HEK293 (cell line): Measurements from ENCODE around the gene RBM39.
"Not testable (repeated sequence)": the region's sequence is repeated elsewhere in the genome, so short reads cannot be mapped to it uniquely, and the experiment has no call there.

Experiments used
- CTCF ChIA-PET: fragments of 350-600 bp; formaldehyde crosslinking; extraction: SDS; loops from one replicate; lab custom pipeline; 2021; ENCODE audit warnings: antibody characterized with exemption; lab: Yijun Ruan, JAX
- POLR2A ChIA-PET: fragments of 300-600 bp; formaldehyde crosslinking; extraction: SDS; loops from one replicate; lab custom pipeline; 2020; ENCODE audit warnings: antibody characterized with exemption, inconsistent platforms; lab: Yijun Ruan, JAX
- H3K27ac ChIP-seq: fragments of 200-500 bp; sonication (Bioruptor generic); 2 replicates; pipeline ENCODE4 v1.5.1; 2014; ENCODE audit warnings: low read depth, low read length, control low read depth, inconsistent platforms; ENCODE audit errors: extremely low read depth
- H3K36me3 ChIP-seq, 2 experiments: fragments of 200-500 bp in 1 of 2; sonication (Bioruptor generic) in 1 of 2; 1 replicate in 1 of 2; 2 replicates in 1 of 2; pipeline ENCODE4 v1.5.1; 2014 to 2017; ENCODE audit warnings: inconsistent platforms in 2 of 2, low read length in 2 of 2; ENCODE audit not compliant: control insufficient read depth in 2 of 2, insufficient read depth in 1 of 2
- H3K4me1 ChIP-seq: fragments of 200-500 bp; sonication (Bioruptor generic); 2 replicates; pipeline ENCODE4 v1.5.1; 2014; ENCODE audit warnings: mild to moderate bottlenecking, low read length, inconsistent platforms; ENCODE audit not compliant: control insufficient read depth, insufficient read depth
- H3K4me3 ChIP-seq: 2 replicates; pipeline ENCODE4 v1.5.1; 2011; ENCODE audit warnings: low read depth, mild to moderate bottlenecking, control low read depth, low read length, moderate library complexity
- H3K9me3 ChIP-seq: fragments of 200-500 bp; sonication (Bioruptor generic); 2 replicates; pipeline ENCODE4 v1.5.1; 2014; ENCODE audit warnings: low read depth, low read length, inconsistent platforms; ENCODE audit not compliant: control insufficient read depth, insufficient read depth
- AEBP2 ChIP-seq: fragments of 450-650 bp; formaldehyde crosslinking; IDR thresholded peaks from 2 replicates; pipeline ENCODE4 v1.5.1; 2016; ENCODE audit warnings: missing biosample characterization, missing genetic modification characterization, borderline replicate concordance
- BCL11A ChIP-seq: fragments of 450-650 bp; formaldehyde crosslinking; IDR thresholded peaks from 2 replicates; pipeline ENCODE4 v1.5.1; 2016; ENCODE audit warnings: low read depth, missing biosample characterization, missing genetic modification characterization
- EGR2 ChIP-seq: fragments of 450-650 bp; formaldehyde crosslinking; IDR thresholded peaks from 2 replicates; pipeline ENCODE4 v1.5.1; 2016; ENCODE audit warnings: low read depth, missing biosample characterization, missing genetic modification characterization
- GFI1B ChIP-seq: fragments of 450-650 bp; formaldehyde crosslinking; IDR thresholded peaks from 2 replicates; pipeline ENCODE4 v1.5.1; 2016; ENCODE audit warnings: missing biosample characterization, missing genetic modification characterization
- PATZ1 ChIP-seq: fragments of 450-650 bp; formaldehyde crosslinking; IDR thresholded peaks from 2 replicates; pipeline ENCODE4 v1.5.1; 2016; ENCODE audit warnings: missing biosample characterization, missing genetic modification characterization
- PRDM4 ChIP-seq: fragments of 450-650 bp; formaldehyde crosslinking; IDR thresholded peaks from 2 replicates; pipeline ENCODE4 v1.5.1; 2017; ENCODE audit warnings: missing biosample characterization, missing genetic modification characterization
- ZBTB44 ChIP-seq: fragments of 450-650 bp; IDR thresholded peaks from 2 replicates; pipeline ENCODE4 v1.5.1; 2018; ENCODE audit warnings: missing biosample characterization, mild to moderate bottlenecking, missing genetic modification characterization
- ZBTB6 ChIP-seq: fragments of 450-650 bp; formaldehyde crosslinking; IDR thresholded peaks from 2 replicates; pipeline ENCODE4 v1.5.1; 2017; ENCODE audit warnings: missing biosample characterization, missing genetic modification characterization
- ZEB2 ChIP-seq: fragments of 450-650 bp; formaldehyde crosslinking; IDR thresholded peaks from 2 replicates; pipeline ENCODE4 v1.5.1; 2016; ENCODE audit warnings: missing biosample characterization, missing genetic modification characterization
- ZNF138 ChIP-seq: fragments of 450-650 bp; formaldehyde crosslinking; IDR thresholded peaks from 2 replicates; pipeline ENCODE4 v1.5.1; 2016; ENCODE audit warnings: missing biosample characterization, missing genetic modification characterization, borderline replicate concordance
- ZNF174 ChIP-seq: fragments of 450-650 bp; formaldehyde crosslinking; IDR thresholded peaks from 2 replicates; pipeline ENCODE4 v1.5.0; 2017; ENCODE audit warnings: missing biosample characterization, mild to moderate bottlenecking, missing genetic modification characterization
- ZNF362 ChIP-seq: fragments of 450-650 bp; formaldehyde crosslinking; IDR thresholded peaks from 2 replicates; pipeline ENCODE4 v1.5.1; 2016; ENCODE audit warnings: missing biosample characterization, missing genetic modification characterization

Gene RBM39

GRCh38 chr20:35706591-35707529 is 35.2 kb downstream of the RBM39 start:
- POLR2A ChIA-PET: interaction anchor here (0.7 to 1.7 kb wide), 4 partner anchors 7 to 35 kb away, joined by 3 to 7 read pairs (median 6); partner anchors contain the start of genes NFS1, RBM39 and ROMO1
- H3K9me3 ChIP-seq, H3K27ac ChIP-seq, H3K4me3 ChIP-seq, H3K4me1 ChIP-seq: not testable (repeated sequence)
- CTCF ChIA-PET: interaction anchor here (0.6 to 1.6 kb wide), 3 partner anchors 177 to 1210 kb away, joined by 3 to 4 read pairs (median 3); no protein-coding TSS in a partner anchor
- H3K36me3 ChIP-seq: peaks cover 60 to 100% of the 10 kb centered on the region in 2 experiments
- peak; percentile 58; the same call in 1 of the 2 replicates for TF ChIP-seq ZNF362 (tag by site-specific recombination)
- peak; percentile 96 for TF ChIP-seq PRDM4 (tag by site-specific recombination)

- POLR2A ChIA-PET: interaction anchor here (1.4 kb wide), 1 partner anchor 12 kb away, joined by 5 read pairs; no protein-coding TSS in a partner anchor
- not testable (repeated sequence) for H3K4me1 ChIP-seq, H3K4me3 ChIP-seq, H3K27ac ChIP-seq, H3K9me3 ChIP-seq
- TF ChIP-seq BCL11A (0 out of 2 replicates have a peak, but pooled peaks have one; percentile 26), ZBTB6 (tag by site-specific recombination) (peak; percentile 66)
- peaks cover 50 to 98% of the 10 kb centered on the region in 2 experiments for H3K36me3 ChIP-seq
- CTCF ChIA-PET: interaction anchor here (1.6 kb wide), 1 partner anchor 178 kb away, joined by 4 read pairs; no protein-coding TSS in a partner anchor
Observed at GRCh38 chr20:35705894-35706293, 36.2 kb downstream of the RBM39 start.

GRCh38 chr20:35704514-35705261 is 37.4 kb downstream of the RBM39 start:
- Histone ChIP-seq H3K27ac (no peak overlapping the region), H3K4me3 (no peak overlapping the region), H3K36me3 (peaks cover 46 to 94% of the 10 kb centered on the region in 2 experiments), H3K9me3 (no peaks in the 10 kb centered on the region), H3K4me1 (no peaks in the 10 kb centered on the region)
- CTCF ChIA-PET: interaction anchor here (0.6 to 1.6 kb wide), 2 partner anchors 179 to 1384 kb away, joined by 3 to 4 read pairs; no protein-coding TSS in a partner anchor
- POLR2A ChIA-PET: interaction anchor here (0.7 to 6.2 kb wide), 3 partner anchors 9 to 37 kb away, joined by 3 to 27 read pairs (median 5); partner anchors contain the start of gene RBM39
- TF ChIP-seq ZNF138 (no peak), ZNF174 (tag by site-specific recombination) (no peak), ZBTB44 (peak; percentile 60; the same call in 1 of the 2 replicates), GFI1B (tag by site-specific recombination) (no peak), PRDM4 (tag by site-specific recombination) (peak; percentile 39; the same call in 1 of the 2 replicates), EGR2 (tag by site-specific recombination) (no peak), AEBP2 (tag by site-specific recombination) (no peak), PATZ1 (tag by site-specific recombination) (no peak), ZEB2 (tag by site-specific recombination) (0 out of 2 replicates have a peak, but pooled peaks have one; percentile 17)
